ENCODE results near the gene YJEFN3.

YJEFN3 gene

GRCh38 chr19:19568802-19569756, 40.4 kb downstream of the YJEFN3 start:
- in situ Hi-C loops (cut with HindIII; ENCODE audit: low pct_ligation_motif_present, low pct_unique_long_range_greater_than_20kb, low sequenced_read_pairs), result no loop called here

GRCh38 chr19:19570571-19570970, 41.9 kb downstream of the YJEFN3 start:
- no peak for DNase-seq
- in situ Hi-C loops (cut with HindIII; ENCODE audit: low pct_ligation_motif_present, low pct_unique_long_range_greater_than_20kb, low sequenced_read_pairs), result no loop called here

More at GRCh38 chr19:19568802-19569756, 40.4 kb downstream of the YJEFN3 start:
- no peak for DNase-seq

DNA sequence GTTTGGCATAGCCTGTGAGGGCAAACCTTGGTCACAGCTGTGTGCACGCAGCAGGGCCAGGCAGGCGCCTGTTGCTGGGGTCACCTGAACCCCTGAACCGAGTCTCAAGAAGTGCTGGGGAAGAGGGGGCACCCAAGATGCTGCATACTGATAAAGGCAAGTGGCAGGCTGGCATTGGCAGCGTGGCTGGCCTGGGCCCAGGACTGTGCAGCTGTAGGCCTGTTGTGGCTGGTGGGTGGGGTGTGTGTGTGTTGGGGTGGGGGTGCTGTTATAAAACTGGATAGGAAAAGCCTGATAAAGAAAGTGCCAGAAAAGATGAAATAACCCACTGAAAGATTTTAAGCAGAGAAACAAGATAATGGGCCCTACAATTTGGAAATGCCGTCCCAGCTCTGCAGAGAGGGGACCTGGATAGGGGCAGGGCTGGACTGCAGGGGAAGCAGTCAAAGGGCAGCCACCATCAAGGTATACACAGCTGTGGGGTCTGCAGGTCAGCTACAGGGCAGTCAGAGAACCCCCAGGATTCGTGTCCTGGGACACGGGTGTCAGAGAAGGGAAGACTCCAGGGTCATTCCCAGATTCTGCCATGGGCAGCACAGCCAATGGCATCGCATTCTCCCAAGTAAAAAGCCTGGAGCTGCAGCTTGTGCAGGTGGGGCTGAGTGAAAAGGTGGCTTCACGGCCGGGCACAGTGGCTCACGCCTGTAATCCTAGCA, 42.5 kb downstream of the YJEFN3 start:
- no peak for DNase-seq
- in situ Hi-C loops (cut with HindIII; ENCODE audit: low pct_ligation_motif_present, low pct_unique_long_range_greater_than_20kb, low sequenced_read_pairs), result no loop called here

DNA sequence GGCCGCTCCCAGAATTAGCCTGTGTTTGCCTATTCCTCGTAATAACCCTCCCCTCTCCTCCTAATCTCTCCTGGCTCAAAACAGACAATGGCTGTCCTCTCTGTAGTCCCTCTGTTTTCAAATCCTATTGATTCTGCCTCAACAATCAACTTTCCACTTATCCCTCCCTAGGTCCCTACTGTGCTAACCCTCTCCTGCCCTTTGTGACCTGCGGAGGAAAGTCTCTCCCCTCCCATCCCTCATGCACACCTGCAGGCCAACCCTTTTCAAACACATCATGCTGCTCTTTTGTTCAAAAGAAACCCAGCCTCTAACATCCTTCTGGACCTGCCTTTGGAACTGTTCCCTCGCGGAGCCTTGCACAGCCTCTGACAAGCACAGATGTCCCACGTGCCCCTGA, 46.7 kb downstream of the YJEFN3 start:
- DNase-seq, result no peak
- in situ Hi-C loops (cut with HindIII; ENCODE audit: low pct_ligation_motif_present, low pct_unique_long_range_greater_than_20kb, low sequenced_read_pairs), result no loop called here

- no peak for DNase-seq
- in situ Hi-C loops (cut with HindIII; ENCODE audit: low pct_ligation_motif_present, low pct_unique_long_range_greater_than_20kb, low sequenced_read_pairs), result no loop called here
These were observed 49.5 kb downstream of the YJEFN3 start for GRCh38 chr19:19578252-19578651.

DNA sequence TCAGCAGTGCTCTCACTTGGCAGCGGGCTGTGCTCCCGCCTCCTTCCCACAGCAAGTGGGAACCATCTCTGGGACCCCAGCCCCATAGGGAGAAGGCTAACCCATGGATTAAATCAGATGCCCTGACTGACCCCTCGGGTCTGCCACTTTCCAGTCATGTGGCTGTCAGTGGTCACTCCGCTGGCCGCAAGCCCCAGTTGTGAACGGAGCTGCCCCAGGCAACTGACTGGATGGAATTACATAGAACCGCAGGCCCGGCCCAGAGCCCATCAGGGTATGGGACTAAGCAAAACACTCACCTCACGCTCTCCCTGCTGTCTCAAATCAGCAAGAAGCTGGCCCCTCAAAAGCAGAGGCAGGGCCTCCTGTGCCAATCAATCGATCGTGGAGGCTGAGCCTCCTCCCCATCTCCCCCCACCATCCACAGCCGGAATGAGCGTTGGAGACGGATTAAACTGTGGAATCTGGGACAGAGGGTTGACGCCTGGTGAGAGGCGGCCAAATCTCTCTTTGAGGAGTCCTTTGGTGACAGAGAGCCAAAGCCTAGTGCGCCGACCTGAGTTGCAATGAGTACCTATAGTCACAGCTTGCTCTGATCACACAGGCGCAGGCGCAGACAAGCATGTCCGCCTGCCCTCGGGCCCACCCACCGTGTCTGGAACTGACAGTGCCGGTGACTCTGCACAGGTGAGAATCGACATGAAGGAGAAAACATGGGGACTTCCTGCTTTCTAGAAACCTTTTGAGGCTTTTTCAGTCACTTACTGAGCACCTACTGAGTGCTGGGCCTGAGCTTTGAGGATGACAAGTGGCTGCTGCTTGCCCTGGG, 51.0 kb downstream of the YJEFN3 start:
- no peak for DNase-seq
- in situ Hi-C loops (cut with HindIII; ENCODE audit: low pct_ligation_motif_present, low pct_unique_long_range_greater_than_20kb, low sequenced_read_pairs), result no loop called here

DNA sequence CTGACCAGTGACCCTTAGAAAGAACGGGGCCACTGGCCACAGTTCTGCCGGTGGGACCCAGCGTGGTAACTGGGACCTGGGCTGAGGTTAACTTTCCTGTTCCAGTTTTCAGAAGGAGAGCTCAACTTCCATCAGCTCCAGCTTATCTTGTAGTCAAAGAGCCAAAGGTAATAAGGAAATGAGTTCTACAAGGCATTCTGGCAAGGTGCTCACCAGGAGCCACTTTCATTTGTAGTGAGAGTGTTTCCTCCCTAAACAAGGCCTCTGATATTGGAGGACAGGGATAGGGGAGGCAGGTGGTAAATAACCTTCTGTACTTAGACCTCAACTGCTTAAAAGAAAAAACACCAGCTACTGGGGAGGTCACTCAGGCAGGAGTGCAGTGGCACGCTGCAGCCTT, 51.7 kb downstream of the YJEFN3 start:
- in situ Hi-C loops (cut with HindIII; ENCODE audit: low pct_ligation_motif_present, low pct_unique_long_range_greater_than_20kb, low sequenced_read_pairs), result no loop called here
- no peak for DNase-seq

GRCh38 chr19:19581391-19581790, 52.7 kb downstream of the YJEFN3 start:
- in situ Hi-C loops (cut with HindIII; ENCODE audit: low pct_ligation_motif_present, low pct_unique_long_range_greater_than_20kb, low sequenced_read_pairs), result no loop called here
- DNase-seq, result no peak

DNA sequence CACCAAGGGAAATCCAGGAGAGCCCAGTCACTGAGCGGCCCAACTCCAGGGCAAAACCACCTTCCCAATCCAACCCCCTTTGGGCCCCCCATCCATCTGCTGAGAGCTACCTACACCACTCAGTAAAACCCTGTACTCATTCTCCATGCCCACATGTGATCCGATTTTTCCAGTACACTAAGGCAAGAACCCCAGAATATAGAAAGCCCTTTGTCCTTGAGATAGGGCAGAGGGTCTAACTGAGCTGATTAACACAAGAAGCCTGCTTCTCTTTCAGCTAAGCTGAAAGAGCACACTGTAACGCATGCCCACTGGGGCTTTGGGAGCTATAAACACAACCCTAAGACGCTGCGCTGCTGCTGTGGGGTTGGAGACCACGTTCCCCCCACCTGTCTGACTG, 53.8 kb downstream of the YJEFN3 start:
- no peak for DNase-seq
- in situ Hi-C loops (cut with HindIII; ENCODE audit: low pct_ligation_motif_present, low pct_unique_long_range_greater_than_20kb, low sequenced_read_pairs), result no loop called here

DNA sequence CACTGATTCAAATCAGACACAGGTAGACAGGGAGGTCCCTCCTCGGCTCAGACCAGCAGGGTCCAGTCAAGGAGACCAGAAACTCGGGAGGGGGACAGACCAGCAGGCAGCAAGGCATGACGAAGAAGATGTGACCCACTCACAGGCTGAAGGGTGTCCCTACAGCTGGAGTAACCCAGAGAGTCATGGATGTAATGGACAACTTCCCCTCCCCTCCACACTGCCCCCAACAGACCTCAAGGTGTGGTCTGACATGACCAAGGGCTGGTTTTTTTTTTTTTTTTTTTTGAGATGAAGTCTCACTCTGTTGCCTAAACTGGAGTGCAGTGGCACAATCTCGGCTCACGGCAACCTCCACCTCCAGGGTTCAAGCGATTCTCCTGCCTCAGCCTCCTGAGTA, 55.6 kb downstream of the YJEFN3 start:
- no peak for DNase-seq
- in situ Hi-C loops (cut with HindIII; ENCODE audit: low pct_ligation_motif_present, low pct_unique_long_range_greater_than_20kb, low sequenced_read_pairs), result no loop called here

Data from ACHN (cell line).